Measurements from ENCODE around the gene SGF29. TPM values are rescaled to one million over a fixed set of nuclear protein-coding genes. Genes with fewer than 3 reads are reported as not detected.
"Not testable (repeated sequence)": the region's sequence is repeated elsewhere in the genome, so short reads cannot be mapped to it uniquely, and the experiment has no call there.

The SGF29 gene
- total RNA-seq, 1 donor from 2014 or later, result 40.6 TPM

GRCh38 chr16:28608867-28609596 lies 55.3 kb downstream of the SGF29 start:
- intact Hi-C loops (cut with DNase I), result not testable (repeated sequence)

DNA sequence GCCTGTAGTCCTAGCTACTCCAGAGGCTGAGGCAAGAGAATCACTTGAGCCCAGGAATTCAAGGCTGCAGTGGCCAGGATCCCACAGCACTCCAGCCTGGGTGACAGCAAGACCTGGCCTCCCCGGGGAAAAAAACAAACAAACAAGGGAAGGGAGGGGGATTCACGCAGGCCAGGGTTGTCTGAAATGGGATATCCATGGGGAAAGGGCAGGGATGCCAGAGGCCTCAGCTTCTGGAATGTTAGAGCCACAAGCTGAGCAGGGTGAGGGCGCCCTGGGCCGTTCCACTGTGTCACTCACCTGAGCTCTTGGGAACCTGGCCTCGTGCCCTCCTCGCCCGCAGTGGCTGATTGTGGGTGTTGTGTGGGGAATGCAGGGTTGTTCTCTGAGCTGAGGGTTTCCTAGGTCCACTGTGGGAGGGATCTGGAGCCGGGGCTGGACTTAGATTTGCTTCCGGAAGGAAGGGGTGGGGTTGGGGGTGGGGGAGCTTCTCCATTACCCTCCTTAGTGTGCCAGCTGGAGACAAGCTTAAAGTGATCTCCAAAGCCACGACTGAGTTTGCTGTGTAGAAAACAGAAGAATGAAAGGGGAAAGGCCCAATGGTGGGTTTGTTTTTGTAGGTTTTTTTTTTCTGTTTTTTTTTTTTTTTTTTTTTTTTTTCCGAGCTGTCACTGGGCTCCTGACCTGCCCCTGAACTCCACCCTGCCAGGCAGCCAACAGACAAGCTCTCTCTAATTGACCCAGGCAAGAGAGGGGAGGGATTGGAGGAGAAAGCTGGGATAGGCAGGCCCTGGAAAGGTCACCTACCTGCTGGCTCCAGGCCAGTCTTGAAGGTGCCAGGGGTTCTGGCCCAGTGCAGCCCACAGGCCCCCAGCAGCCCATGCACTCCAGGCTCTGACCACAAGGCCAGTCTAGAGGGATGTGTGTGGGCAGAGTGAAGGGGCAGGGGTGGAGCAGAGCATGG lies 56.2 kb downstream of the SGF29 start, which contains the start of gene SULT1A1:
Gene SULT1A1 (minus strand): TSS at position 414 of the 964 bp plus-strand sequence. CDS start 1,189 bp downstream, outside the sequence.
- ATAC-seq, result peak; percentile 84 to 88
- Histone ChIP-seq H3K36me3 (peaks cover 4% of the 10 kb centered on the region), H3K4me1 (peaks cover 31% of the 10 kb centered on the region), H3K4me3 (peak within 1 kb of the TSS; percentile 53), H3K9me3 (no peaks in the 10 kb centered on the region), H3K27me3 (ENCODE audit: low read depth) (no peaks in the 10 kb centered on the region), H3K27ac (peak within 1 kb of the TSS; percentile 78)
- TF ChIP-seq, protein P1, sequence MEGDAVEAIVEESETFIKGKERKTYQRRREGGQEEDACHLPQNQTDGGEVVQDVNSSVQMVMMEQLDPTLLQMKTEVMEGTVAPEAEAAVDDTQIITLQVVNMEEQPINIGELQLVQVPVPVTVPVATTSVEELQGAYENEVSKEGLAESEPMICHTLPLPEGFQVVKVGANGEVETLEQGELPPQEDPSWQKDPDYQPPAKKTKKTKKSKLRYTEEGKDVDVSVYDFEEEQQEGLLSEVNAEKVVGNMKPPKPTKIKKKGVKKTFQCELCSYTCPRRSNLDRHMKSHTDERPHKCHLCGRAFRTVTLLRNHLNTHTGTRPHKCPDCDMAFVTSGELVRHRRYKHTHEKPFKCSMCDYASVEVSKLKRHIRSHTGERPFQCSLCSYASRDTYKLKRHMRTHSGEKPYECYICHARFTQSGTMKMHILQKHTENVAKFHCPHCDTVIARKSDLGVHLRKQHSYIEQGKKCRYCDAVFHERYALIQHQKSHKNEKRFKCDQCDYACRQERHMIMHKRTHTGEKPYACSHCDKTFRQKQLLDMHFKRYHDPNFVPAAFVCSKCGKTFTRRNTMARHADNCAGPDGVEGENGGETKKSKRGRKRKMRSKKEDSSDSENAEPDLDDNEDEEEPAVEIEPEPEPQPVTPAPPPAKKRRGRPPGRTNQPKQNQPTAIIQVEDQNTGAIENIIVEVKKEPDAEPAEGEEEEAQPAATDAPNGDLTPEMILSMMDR (IDR thresholded peaks at IDR 0.05), result no peak
- DNase-seq, result peak; percentile 90
- intact Hi-C loops (cut with DNase I), result no loop called here

More at GRCh38 chr16:28608867-28609596, 55.3 kb downstream of the SGF29 start:
- peak overlapping the region; percentile 53 for H3K4me3 ChIP-seq
- ATAC-seq, result peak; percentile 1 to 10
- not testable (repeated sequence) for H3K36me3 ChIP-seq; H3K27me3 ChIP-seq (ENCODE audit: low read depth); H3K9me3 ChIP-seq
- peak overlapping the region; percentile 78 for H3K27ac ChIP-seq
- DNase-seq, result peak; percentile 46
- peaks cover 31% of the 10 kb centered on the region for H3K4me1 ChIP-seq

- Histone ChIP-seq H3K4me3 (peak overlapping the region; percentile 53), H3K27ac (peak overlapping the region; percentile 78)
- peak; percentile 31 for DNase-seq
Observed at GRCh38 chr16:28610595-28611191, 57.0 kb downstream of the SGF29 start.

GRCh38 chr16:28612359-28613280 lies 58.9 kb downstream of the SGF29 start:
- H3K36me3 ChIP-seq; intact Hi-C loops (cut with DNase I); H3K9me3 ChIP-seq; DNase-seq; H3K27ac ChIP-seq; H3K4me3 ChIP-seq; H3K27me3 ChIP-seq (ENCODE audit: low read depth): not testable (repeated sequence)
- peaks cover 31% of the 10 kb centered on the region for H3K4me1 ChIP-seq
- peak; percentile 70 to 76 for ATAC-seq

More at GRCh38 chr16:28610595-28611191, 57.0 kb downstream of the SGF29 start:
- no peak for ATAC-seq
- Histone ChIP-seq H3K4me1 (peaks cover 31% of the 10 kb centered on the region), H3K27me3 (ENCODE audit: low read depth) (no peaks in the 10 kb centered on the region), H3K9me3 (no peaks in the 10 kb centered on the region), H3K36me3 (no peaks in the 10 kb centered on the region)
- TF ChIP-seq, protein P1 (IDR thresholded peaks at IDR 0.05), result no peak
- intact Hi-C loops (cut with DNase I), result no loop called here

DNA sequence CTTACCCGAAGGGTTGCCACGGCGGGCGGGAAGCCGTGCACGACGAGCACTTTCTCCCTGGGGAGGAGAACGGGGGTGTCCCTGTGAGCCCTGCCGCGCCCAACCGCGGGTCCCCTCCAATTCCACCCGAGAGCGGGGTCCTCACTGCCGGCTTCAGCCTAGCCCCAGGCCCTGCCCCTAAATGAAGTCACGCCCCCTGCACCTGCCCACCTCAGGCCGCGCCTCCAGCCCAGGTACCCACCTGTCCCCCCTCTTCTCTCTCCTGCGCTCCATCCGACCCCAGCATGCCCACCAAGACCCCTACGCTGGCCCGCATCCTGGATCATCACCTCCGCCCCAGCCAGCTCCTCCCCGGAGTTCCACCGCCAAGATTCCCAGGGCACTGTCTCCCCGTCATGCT lies 60.2 kb downstream of the SGF29 start:
- DNase-seq, result peak; percentile 32

GRCh38 chr16:28614561-28614960 lies 60.8 kb downstream of the SGF29 start:
- peak; percentile 10 for DNase-seq
- H3K4me3 ChIP-seq; intact Hi-C loops (cut with DNase I); H3K9me3 ChIP-seq; H3K27ac ChIP-seq; ATAC-seq; H3K36me3 ChIP-seq; H3K27me3 ChIP-seq (ENCODE audit: low read depth): not testable (repeated sequence)
- H3K4me1 ChIP-seq, result peaks cover 16% of the 10 kb centered on the region

More for the DNA sequence above, 60.2 kb downstream of the SGF29 start:
- H3K4me3 ChIP-seq; H3K27me3 ChIP-seq (ENCODE audit: low read depth); ATAC-seq; intact Hi-C loops (cut with DNase I); H3K36me3 ChIP-seq; H3K27ac ChIP-seq; H3K9me3 ChIP-seq: not testable (repeated sequence)
- peaks cover 21% of the 10 kb centered on the region for H3K4me1 ChIP-seq
